Measurements from ENCODE around the gene HBA1.
"Not testable (repeated sequence)": the region's sequence is repeated elsewhere in the genome, so short reads cannot be mapped to it uniquely, and the experiment has no call there.

Gene HBA1

GRCh38 chr16:176477-177382 lies at the start of gene HBA1:
Gene HBA1 (plus strand): TSS chr16:176680. CDS start chr16:176717, 37 bp downstream.
- DNase-seq (ENCODE audit: low spot score): not testable (repeated sequence)

- no peak for DNase-seq (ENCODE audit: low spot score)
Measured at GRCh38 chr16:129075-129474, 47.4 kb upstream of the HBA1 start.

GRCh38 chr16:130533-131173 lies 45.8 kb upstream of the HBA1 start:
- no peak for DNase-seq (ENCODE audit: low spot score)

GRCh38 chr16:132120-132519 lies 44.4 kb upstream of the HBA1 start:
- no peak for DNase-seq (ENCODE audit: low spot score)

GRCh38 chr16:133716-134115 lies 42.8 kb upstream of the HBA1 start:
- no peak for DNase-seq (ENCODE audit: low spot score)

GRCh38 chr16:138049-138417 lies 38.4 kb upstream of the HBA1 start:
- no peak for DNase-seq (ENCODE audit: low spot score)

GRCh38 chr16:140175-140857 lies 36.2 kb upstream of the HBA1 start:
- no peak for DNase-seq (ENCODE audit: low spot score)

- no peak for DNase-seq (ENCODE audit: low spot score)
Measured at GRCh38 chr16:142405-142967, 34.0 kb upstream of the HBA1 start.

GRCh38 chr16:143047-143446 lies 33.4 kb upstream of the HBA1 start:
- DNase-seq (ENCODE audit: low spot score): no peak

GRCh38 chr16:143456-143855 lies 33.0 kb upstream of the HBA1 start:
- DNase-seq (ENCODE audit: low spot score): no peak

- no peak for DNase-seq (ENCODE audit: low spot score)
Measured at GRCh38 chr16:144797-145252, 31.7 kb upstream of the HBA1 start.

- no peak for DNase-seq (ENCODE audit: low spot score)
Measured at GRCh38 chr16:146646-147045, 29.8 kb upstream of the HBA1 start.

- no peak for DNase-seq (ENCODE audit: low spot score)
Measured at GRCh38 chr16:149024-149660, 27.3 kb upstream of the HBA1 start.

- DNase-seq (ENCODE audit: low spot score): no peak
Measured at GRCh38 chr16:152141-153128, 24.0 kb upstream of the HBA1 start, which contains the start of gene HBZ. Gene HBZ (plus strand): TSS chr16:152644. CDS start chr16:152910, 266 bp downstream.

GRCh38 chr16:153129-153521 lies 23.4 kb upstream of the HBA1 start:
- not testable (repeated sequence) for DNase-seq (ENCODE audit: low spot score)

- not testable (repeated sequence) for DNase-seq (ENCODE audit: low spot score)
Measured at GRCh38 chr16:153550-154216, 22.8 kb upstream of the HBA1 start.

GRCh38 chr16:154217-155030 lies 22.1 kb upstream of the HBA1 start:
- DNase-seq (ENCODE audit: low spot score): no peak

GRCh38 chr16:155031-155398 lies 21.5 kb upstream of the HBA1 start:
- no peak for DNase-seq (ENCODE audit: low spot score)
